HuH-7.5 (cell line): ENCODE results near the gene FBXL20.

Source experiments
- DNase-seq: peaks from one replicate; pipeline ENCODE4 v3.0.0; 2011; ENCODE audit warnings: low spot score

FBXL20 gene

GRCh38 chr17:39224778-39225307 is 176.6 kb downstream of the FBXL20 start:
- DNase-seq: no peak

GRCh38 chr17:39223907-39224777 is 177.3 kb downstream of the FBXL20 start:
- no peak for DNase-seq

- no peak for DNase-seq
Measured at GRCh38 chr17:39222866-39223834, 178.3 kb downstream of the FBXL20 start.

GRCh38 chr17:39222151-39222550 is 179.3 kb downstream of the FBXL20 start:
- DNase-seq: no peak

GRCh38 chr17:39221572-39221971 is 179.9 kb downstream of the FBXL20 start:
- DNase-seq: no peak

- DNase-seq: no peak
Measured at GRCh38 chr17:39219647-39220154, 181.7 kb downstream of the FBXL20 start.

- no peak for DNase-seq
Measured at GRCh38 chr17:39218906-39219305, 182.5 kb downstream of the FBXL20 start.

GRCh38 chr17:39217734-39218369 is 183.6 kb downstream of the FBXL20 start:
- DNase-seq: no peak

GRCh38 chr17:39213852-39214251 is 187.6 kb downstream of the FBXL20 start:
- no peak for DNase-seq

- no peak for DNase-seq
Measured at GRCh38 chr17:39212841-39213480, 188.5 kb downstream of the FBXL20 start.

- DNase-seq: no peak
Measured at GRCh38 chr17:39212195-39212810, 189.1 kb downstream of the FBXL20 start.

GRCh38 chr17:39210093-39210434 is 191.4 kb downstream of the FBXL20 start:
- DNase-seq: no peak

- no peak for DNase-seq
Measured at GRCh38 chr17:39209317-39210092, 191.9 kb downstream of the FBXL20 start.

- no peak for DNase-seq
Measured at GRCh38 chr17:39208893-39209292, 192.5 kb downstream of the FBXL20 start.

GRCh38 chr17:39208136-39208535 is 193.3 kb downstream of the FBXL20 start:
- DNase-seq: no peak

GRCh38 chr17:39205112-39205526 is 196.3 kb downstream of the FBXL20 start:
- no peak for DNase-seq

GRCh38 chr17:39204245-39204644 is 197.2 kb downstream of the FBXL20 start:
- DNase-seq: no peak
